OCI-LY3 (cell line): ENCODE data around the gene ABHD17B.

Experiments used
- H2AFZ ChIP-seq: fragments of 200-600, 300-600 bp; shearing (Covaris generic); 2 replicates; pipeline ENCODE4 v1.6.0; 2014; ENCODE audit warnings: antibody characterized with exemption, low read depth, low read length
- H3K27ac ChIP-seq: fragments of 200-600, 300-600 bp; sonication (generic); 2 replicates; pipeline ENCODE4 v1.5.1; 2014; ENCODE audit warnings: mild to moderate bottlenecking, low read length, moderate library complexity, mixed read lengths
- H3K27me3 ChIP-seq: fragments of 200-600, 300-600 bp; sonication (generic); 2 replicates; pipeline ENCODE4 v1.6.1; 2014; ENCODE audit warnings: low read depth, low read length, mixed read lengths
- H3K36me3 ChIP-seq: fragments of 200-600, 300-600 bp; sonication (generic); replicated peaks from 2 replicates; pipeline ENCODE3; 2014; ENCODE audit warnings: low read depth, low read length, mixed read lengths
- H3K4me1 ChIP-seq: fragments of 300-600, 200-600 bp; sonication (generic); 2 replicates; pipeline ENCODE4 v1.6.1; 2014; ENCODE audit warnings: low read length, mixed read lengths
- H3K4me2 ChIP-seq: fragments of 200-600, 300-600 bp; sonication (generic); 2 replicates; pipeline ENCODE4 v1.6.1; 2014; ENCODE audit warnings: low read length, mixed read lengths
- H3K4me3 ChIP-seq: fragments of 300-600, 200-600 bp; sonication (generic); 2 replicates; pipeline ENCODE4 v1.5.1; 2014; ENCODE audit warnings: antibody characterized with exemption, mild to moderate bottlenecking, low read length, moderate library complexity
- H3K79me2 ChIP-seq: fragments of 300-600, 200-600 bp; shearing (Covaris generic); 2 replicates; pipeline ENCODE4 v1.6.1; 2014; ENCODE audit warnings: mild to moderate bottlenecking, low read length, mixed read lengths
- H3K9ac ChIP-seq: fragments of 300-600, 200-600 bp; shearing (Covaris generic); 2 replicates; pipeline ENCODE4 v1.6.0; 2014; ENCODE audit warnings: mild to moderate bottlenecking, low read length, moderate library complexity
- H3K9me3 ChIP-seq: fragments of 200-600, 300-600 bp; shearing (Covaris generic); 2 replicates; pipeline ENCODE4 v1.6.1; 2014; ENCODE audit warnings: low read length, mixed read lengths; ENCODE audit not compliant: insufficient read depth
- H4K20me1 ChIP-seq: fragments of 200-600, 300-600 bp; sonication (generic); 2 replicates; pipeline ENCODE4 v1.6.1; 2016; ENCODE audit warnings: low read length, mixed read lengths; ENCODE audit not compliant: insufficient read depth
- CTCF ChIP-seq: fragments of 200-600, 300-600 bp; sonication (generic); IDR thresholded peaks from 2 replicates; pipeline ENCODE4 v1.5.1; 2014; ENCODE audit warnings: antibody characterized with exemption, low read length, low read depth
- EZH2phosphoT487 ChIP-seq: fragments of 200-600 bp; shearing (Covaris generic); IDR thresholded peaks from 2 replicates; pipeline ENCODE4 v1.6.1; 2018; ENCODE audit warnings: antibody characterized with exemption, mixed run types, low read depth

The ABHD17B gene

GRCh38 chr9:71885467-71885866 is 25.5 kb downstream of the ABHD17B start:
- no peak overlapping the region for H3K27ac ChIP-seq
- H4K20me1 ChIP-seq: peaks cover 15% of the 10 kb centered on the region
- H3K4me1 ChIP-seq: peaks cover 3% of the 10 kb centered on the region
- H3K27me3 ChIP-seq: no peaks in the 10 kb centered on the region
- H3K9ac ChIP-seq: no peak overlapping the region
- no peak overlapping the region for H2AFZ ChIP-seq
- H3K36me3 ChIP-seq: peaks cover 26% of the 10 kb centered on the region
- TF ChIP-seq EZH2phosphoT487 (no peak), CTCF (no peak)
- H3K4me2 ChIP-seq: no peak overlapping the region
- H3K9me3 ChIP-seq: peaks cover 9% of the 10 kb centered on the region; the same call in 1 of the 2 replicates
- H3K79me2 ChIP-seq: peaks cover 92% of the 10 kb centered on the region
- no peak overlapping the region for H3K4me3 ChIP-seq

- Histone ChIP-seq H3K4me3 (no peak overlapping the region), H4K20me1 (peaks cover 20% of the 10 kb centered on the region), H3K4me1 (peaks cover 3% of the 10 kb centered on the region), H3K4me2 (no peak overlapping the region), H3K27me3 (no peaks in the 10 kb centered on the region), H3K9ac (no peak overlapping the region), H3K9me3 (peaks cover 22% of the 10 kb centered on the region; the same call in 1 of the 2 replicates), H3K36me3 (peaks cover 34% of the 10 kb centered on the region), H2AFZ (no peak overlapping the region), H3K79me2 (peaks cover 93% of the 10 kb centered on the region), H3K27ac (no peak overlapping the region)
- TF ChIP-seq CTCF: no peak
- no peak for TF ChIP-seq EZH2phosphoT487
These were observed 27.0 kb downstream of the ABHD17B start for GRCh38 chr9:71884005-71884404.

GRCh38 chr9:71879644-71880174 is 31.3 kb downstream of the ABHD17B start:
- Histone ChIP-seq H3K36me3 (peaks cover 37% of the 10 kb centered on the region), H3K4me1 (no peaks in the 10 kb centered on the region), H2AFZ (no peak overlapping the region), H3K9me3 (peaks cover 26% of the 10 kb centered on the region; the same call in 1 of the 2 replicates), H3K79me2 (peaks cover 95% of the 10 kb centered on the region), H4K20me1 (0 out of 2 replicates have a peak, but pooled peaks cover 9% of the 10 kb centered on the region), H3K27ac (no peak overlapping the region), H3K27me3 (no peaks in the 10 kb centered on the region), H3K4me3 (no peak overlapping the region), H3K9ac (no peak overlapping the region), H3K4me2 (no peak overlapping the region)
- TF ChIP-seq CTCF (no peak), EZH2phosphoT487 (no peak)

- Histone ChIP-seq H3K79me2 (peaks cover 87% of the 10 kb centered on the region), H3K4me2 (no peak overlapping the region), H4K20me1 (0 out of 2 replicates have a peak, but pooled peaks cover 9% of the 10 kb centered on the region), H3K4me1 (no peaks in the 10 kb centered on the region), H3K36me3 (peaks cover 28% of the 10 kb centered on the region), H2AFZ (no peak overlapping the region), H3K9ac (no peak overlapping the region), H3K9me3 (peaks cover 21% of the 10 kb centered on the region; the same call in 1 of the 2 replicates), H3K27ac (no peak overlapping the region), H3K4me3 (no peak overlapping the region), H3K27me3 (no peaks in the 10 kb centered on the region)
- TF ChIP-seq EZH2phosphoT487: no peak
- no peak for TF ChIP-seq CTCF
These were observed 32.4 kb downstream of the ABHD17B start for GRCh38 chr9:71878327-71879274.
